Activated T-helper 9 cell treated with anti-CD3 and anti-CD28 coated beads, Interleukin-2, amount 50 U/mL, for 16 hours (primary cell): ENCODE results near the gene CSMD2.

ENCODE experiments used
- DNase-seq: peaks from one replicate; pipeline ENCODE4 v3.0.0-alpha.2; 2020; ENCODE audit warnings: low read depth

Gene CSMD2

DNA sequence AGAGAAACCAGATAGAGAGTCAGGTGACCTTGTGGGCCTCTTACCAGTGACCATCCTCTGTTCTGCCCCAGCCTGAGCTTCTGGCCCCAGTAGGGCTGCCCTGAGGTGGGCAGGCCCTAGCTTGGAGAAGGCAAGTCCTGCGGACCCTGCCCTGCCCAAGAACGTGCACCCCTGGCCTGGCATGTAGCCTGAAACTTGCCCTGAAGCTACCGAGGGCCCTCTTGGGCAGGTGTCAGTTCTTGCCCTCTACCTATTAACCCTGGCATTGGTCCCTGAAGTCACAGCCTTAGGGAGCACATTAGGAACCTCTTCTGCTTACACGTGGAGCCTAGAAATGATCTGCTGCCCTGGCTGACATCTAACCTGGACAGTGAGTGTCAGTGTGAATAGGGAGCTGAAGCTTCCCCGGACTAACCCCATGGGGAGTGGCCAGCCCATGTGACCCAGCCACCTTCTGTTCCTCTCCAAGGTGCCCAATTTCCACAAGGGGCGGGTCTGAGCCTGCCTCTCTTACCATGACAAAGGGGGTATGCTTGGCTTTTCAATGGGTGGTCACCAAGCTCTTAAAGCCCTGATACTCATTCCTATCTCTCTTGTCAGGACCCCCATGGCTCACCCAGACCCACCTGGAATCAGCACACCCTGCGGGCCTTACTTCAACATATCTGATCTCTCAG is 529.6 kb downstream of the CSMD2 start:
- no peak for DNase-seq

DNA sequence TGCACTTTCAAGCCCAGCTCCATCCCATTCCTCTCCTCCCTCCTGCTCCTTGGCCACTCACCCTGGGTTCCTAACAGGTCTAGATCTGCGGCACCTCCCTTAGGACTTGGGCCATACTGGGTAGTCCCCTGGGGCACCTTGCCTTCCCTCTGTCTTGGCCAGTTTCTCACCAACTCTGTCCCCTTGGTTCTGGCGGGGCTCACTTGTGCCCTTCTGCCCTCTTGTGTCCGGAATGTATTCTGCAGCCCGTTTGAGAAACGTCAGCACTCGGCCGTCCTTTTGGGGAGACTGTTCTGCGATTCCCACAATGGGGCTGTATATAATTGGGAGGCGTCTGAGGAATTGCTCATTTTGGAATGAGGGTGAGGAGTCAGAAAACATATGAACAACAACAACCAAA is 530.2 kb downstream of the CSMD2 start:
- DNase-seq: no peak

DNA sequence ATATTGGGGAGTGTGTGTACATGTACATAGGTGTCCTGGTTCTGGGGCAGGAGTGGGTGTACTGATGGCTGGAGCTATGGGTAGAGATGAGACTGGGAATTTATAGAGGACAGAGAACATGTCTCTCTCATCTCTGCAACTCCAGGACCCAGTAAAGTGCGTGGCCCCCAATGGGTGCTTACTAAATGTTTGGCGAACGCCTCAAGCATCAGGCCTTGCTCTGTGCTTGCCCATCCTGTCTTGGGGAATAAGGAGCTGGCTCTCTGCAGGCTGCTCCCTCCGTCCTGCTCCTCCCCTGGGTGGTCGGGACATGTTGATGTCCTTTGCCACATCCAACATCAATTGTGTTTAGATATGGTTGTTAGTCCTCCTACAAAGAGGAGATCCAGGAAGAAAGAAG is 530.9 kb downstream of the CSMD2 start:
- no peak for DNase-seq

DNA sequence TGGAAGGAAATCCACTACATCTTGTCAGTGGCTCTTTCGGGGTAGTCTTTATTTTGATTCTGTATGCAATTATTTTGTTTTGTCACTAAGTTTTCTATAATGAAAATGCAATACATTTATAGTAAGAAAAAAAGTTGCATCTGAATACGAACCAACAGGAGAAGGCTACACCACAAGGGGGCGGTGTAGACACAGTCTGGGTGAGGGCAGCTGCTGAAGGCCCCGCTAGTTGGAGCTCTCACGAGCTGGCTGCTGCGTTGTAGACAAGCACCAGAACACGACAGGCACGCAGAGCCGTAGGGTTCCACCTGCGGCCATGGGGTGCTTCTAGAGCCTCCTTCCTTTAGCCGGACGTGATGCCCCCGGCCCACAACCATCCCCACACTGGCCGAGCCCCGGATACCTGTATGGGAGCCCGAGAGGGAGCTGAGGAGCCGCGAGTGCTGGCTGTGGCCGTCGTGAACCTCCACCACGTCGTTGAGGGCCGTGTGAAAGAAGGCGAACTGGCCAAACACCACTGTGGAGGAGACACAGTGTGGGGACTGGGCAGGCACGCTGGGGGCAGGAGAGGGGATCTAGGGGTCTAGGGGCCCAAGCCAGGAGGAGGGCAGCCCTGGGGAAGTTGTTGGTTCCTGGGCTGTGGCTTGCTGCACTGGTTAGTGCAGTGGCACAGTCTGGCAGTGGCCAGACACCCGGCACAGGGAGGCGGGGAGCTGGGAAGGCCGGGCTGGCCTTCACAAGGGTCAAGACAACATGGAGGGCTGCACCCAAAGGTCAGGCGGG is 531.8 kb downstream of the CSMD2 start:
- DNase-seq: peak; percentile 64

DNA sequence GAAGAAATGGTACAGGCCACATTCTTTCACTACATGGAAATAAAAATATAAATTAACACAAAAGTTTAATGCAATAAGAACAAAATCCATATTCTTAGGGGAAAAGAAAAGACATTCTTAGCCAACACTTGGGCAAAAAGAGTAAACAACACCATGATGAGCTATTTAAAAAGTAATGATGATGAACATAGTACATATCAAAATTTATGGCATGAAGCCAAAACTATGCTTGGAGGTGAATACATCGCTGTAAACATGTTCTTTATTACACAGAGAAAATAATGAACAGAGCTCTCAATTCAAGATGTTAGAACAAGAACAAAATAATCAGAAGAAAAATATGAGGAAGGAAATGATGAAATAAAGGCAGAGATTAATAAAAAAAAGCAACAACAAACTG is 534.3 kb downstream of the CSMD2 start:
- DNase-seq: no peak

DNA sequence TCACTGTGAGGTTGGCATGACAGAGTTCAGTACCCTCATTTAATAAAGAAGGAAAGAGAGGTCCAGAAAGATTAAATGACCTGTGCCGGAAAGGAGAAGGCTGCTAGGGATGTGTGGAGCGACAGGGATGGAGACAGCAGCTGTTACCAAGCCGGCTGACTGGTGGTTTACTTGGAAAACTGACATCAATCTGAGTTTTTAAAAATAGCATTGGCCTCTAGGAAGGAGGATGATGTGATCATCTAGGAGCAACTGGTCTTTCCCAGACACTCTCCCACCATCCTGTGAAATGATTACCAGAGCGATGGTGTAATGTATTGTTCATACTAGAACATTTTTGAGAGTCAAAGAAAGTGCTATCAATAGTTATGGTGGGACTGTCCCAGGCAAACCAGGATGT is 538.2 kb downstream of the CSMD2 start:
- DNase-seq: no peak

DNA sequence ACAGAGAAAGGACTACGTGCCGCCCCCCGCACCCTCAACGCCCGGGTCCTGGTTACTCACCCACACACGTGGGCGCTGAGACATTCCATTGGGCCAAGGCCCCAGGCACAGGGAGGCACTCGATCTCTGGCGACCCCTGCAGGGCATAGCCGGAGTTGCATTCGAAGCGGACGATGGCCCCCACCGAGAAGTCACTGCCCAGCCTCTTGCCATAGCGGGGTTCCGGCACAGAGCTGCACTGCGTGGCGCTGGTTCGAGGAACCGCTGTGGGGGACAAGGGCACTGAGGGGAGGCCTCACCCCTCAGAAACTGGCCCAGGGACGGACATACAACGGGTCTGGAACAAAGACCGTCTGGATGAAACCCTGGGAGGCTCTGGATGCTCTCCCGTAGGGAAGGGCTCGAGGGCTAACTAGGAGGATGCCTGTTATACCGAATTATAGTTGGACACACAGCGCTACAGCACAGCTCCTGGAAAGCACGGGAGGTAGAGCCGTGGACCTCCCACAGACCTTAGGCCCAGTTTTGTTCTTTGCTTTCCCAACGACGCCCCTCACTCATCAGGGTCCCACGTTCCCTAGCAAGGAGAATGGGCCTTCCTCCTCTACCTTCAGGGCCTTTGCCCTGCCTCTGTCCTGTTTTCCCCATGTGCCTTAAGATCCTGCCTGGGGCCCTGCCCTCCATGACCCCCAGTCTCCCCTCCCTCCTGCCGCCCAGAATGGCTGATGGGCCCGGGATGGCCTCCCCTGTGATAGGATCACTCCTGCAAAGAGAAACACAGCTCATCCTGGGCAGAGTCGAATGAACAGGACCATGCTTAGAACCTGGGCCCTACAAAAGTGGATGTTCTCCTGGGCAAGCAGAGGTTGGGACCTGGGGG is 539.8 kb downstream of the CSMD2 start:
- DNase-seq: no peak

DNA sequence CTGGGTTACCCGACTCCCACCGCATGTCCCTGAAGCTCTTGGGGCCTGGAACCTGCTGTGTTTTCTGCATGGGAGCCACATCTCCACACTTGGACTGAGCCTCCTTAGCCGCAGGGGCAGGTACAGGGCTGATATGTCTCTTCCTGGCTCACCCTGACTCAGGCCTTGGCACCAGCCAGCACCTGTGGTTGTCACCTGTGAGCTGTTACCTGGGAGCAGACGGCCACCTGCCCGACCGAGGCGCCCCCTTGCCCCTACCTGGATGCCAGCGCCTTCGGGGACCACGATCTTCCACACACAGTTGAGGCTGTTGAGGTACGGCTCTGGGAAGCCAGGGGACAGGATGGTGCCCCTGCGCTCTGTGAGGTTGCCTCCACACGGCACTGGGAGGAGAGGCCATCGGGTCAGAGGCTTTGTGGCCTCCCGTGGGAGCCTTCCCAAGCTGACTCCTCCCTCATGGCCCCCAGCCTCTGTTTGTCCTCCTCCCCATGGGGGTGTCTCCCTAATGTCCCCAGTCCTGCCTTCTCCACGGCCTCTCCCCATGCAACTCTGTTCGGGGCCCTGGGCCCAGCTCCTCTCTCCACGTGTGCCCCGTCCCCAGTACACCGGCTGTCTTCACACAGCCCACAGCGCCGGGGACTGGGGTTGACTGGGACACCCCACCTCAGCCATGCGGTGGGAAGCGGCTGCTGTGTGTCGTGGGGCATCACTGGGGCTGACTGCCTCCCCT is 540.6 kb downstream of the CSMD2 start:
- no peak for DNase-seq

DNA sequence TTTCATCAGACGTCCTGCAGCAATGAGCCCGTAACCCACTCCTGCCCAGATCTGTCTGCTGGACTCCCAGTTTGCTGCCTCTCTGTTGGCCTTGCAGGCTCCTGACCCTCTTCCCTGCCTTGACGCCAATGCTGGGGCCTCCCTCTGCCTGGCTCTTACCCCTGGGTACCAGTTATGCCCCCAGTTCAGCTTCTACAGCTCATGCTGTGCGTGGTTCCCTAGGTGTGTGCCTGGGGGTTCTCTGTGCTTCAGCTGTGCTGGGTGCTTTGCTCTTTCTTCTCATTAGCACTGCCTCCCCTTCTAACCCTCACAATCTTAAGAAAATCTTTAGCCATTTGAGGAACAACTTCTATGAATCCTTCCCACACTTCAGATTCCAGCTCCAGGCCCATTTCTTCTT is 541.2 kb downstream of the CSMD2 start:
- DNase-seq: no peak

DNA sequence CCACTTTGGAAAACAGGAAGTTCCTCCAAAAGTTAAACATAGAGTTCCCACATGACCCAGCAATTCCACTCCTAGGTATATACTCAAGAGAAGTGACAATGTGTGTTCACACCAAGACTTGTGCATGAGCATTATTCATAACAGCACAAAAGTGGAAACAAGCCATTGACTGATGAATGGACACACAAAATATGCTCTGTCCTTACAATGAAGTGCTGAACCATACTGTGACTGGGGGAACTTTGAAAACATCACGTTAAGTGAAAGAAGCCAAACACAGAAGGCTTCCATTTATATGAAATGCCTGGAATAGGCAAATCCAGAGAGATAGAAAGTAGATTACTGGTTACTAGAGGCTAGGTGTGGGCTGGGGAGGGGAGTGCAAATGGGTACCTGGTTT is 542.3 kb downstream of the CSMD2 start:
- no peak for DNase-seq

DNA sequence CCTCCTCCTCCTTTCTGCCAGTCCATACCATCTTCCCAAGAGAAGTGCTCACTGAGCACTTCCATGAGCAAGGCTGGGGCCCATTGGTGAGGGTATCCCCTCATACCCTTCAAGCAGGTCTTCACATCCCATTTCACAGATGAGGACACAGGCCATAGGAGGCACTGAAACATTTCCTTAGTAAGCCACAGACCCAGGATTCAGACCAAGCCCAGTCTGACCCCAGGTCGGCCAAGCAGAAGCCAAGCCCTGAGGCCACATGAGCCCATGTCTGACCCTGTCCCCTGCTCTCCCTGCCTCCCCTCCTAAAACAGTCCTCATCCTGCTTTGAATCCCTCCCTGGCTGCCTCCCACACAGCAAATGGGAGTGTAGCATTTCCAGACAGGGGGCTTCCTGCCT is 546.4 kb downstream of the CSMD2 start:
- no peak for DNase-seq

DNA sequence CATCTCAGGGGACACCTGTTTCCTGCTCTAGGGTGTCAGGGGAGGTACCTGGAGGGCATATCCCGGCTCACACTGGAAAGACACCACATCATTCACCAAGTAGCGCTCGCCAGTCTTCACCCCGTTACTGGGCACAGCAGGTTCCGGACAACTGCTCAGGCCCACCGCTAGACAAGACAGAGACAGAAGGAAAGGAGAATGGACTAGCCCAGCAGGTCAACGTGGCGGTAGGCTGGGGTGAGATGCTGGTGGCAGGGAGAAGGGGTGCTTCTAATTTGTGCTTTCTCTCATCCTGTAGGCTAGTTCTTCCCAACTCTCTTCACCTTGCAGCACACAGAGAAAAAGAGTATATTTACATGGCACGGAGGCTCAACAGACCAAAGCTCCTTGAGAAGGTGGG is 547.6 kb downstream of the CSMD2 start:
- no peak for DNase-seq

DNA sequence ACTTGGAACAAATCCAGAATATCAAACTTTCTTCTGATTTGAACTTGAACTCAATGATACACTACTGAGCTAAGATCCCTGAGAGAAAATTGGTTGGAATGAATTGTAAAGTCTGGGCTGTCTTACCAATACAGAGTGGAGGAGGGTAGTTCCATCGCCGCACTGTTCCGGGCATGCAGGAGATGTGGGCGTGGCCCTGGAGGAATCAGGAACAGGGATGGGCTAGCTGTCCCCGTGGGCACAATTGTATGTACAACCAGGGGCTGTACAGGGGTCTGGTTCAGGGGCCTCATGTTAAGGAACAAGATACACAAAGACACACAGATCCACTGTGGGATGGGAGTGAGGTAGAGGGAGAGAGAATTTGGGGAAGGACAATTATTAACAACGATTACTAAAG is 548.2 kb downstream of the CSMD2 start:
- no peak for DNase-seq

DNA sequence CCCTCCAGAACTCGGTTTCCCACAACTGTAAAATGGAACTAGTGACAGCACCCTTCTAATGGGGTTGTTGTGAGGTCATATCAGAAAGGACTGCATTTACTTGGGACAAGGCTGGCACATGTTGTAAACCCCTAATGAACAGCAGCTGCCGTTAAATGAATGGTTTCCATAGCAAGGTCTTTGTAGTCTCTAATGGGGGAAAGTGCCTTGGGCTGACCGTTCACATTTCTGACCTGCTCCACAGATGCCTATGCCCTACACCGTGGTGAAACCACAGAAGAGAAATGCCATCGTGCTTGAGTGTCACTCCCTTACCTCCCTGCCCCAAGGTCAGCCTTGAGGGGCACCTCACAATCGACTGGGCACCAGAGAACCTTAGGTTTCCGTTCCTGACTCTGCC is 549.5 kb downstream of the CSMD2 start:
- DNase-seq: no peak

DNA sequence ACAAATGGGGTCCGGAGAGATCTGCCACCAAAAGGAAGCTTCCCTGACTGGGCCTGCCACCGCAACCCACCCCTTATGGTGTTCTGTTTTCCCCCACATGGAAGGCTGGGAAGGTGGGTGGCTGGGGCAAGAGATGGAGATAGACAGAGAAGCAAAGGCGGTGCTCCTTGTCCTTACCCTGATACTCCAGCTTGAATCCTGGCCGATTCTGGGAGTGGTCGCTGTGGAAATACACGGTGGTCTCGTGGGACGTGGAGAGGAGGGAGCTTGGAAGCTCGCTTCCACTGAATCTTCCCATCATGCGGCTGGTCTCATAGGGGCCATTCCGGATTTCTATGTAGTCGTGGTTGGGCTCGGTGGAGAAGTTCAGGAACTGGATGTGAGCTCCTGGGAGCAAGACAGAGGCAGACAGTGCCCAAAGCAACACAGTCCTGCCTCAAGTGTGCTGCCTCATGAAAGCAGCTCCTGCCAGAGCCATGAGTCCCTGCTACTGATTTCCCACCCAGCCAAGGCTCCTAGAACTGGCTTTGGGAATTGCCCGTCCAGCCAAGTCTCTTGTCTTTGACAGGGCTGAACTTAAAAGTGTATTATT is 554.1 kb downstream of the CSMD2 start:
- no peak for DNase-seq

DNA sequence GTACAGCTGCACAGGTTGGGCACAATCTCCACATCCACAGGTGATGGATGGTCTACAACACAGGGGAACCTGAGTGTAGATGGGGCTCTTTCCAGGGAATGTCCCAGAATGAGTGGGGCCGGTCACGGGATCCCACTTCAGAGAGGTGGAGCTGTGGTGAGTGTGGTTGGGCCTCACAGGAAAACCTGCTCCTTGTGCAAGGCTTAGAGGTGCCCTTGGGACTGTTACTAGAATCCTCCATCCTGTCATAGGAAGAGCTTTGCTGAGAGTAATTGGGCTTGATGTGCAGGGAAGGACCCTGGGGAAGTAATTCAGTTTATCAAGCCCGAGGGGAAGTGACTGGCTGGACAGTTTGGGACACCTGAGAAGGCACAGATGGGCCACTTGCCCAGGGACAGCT is 554.6 kb downstream of the CSMD2 start:
- no peak for DNase-seq

DNA sequence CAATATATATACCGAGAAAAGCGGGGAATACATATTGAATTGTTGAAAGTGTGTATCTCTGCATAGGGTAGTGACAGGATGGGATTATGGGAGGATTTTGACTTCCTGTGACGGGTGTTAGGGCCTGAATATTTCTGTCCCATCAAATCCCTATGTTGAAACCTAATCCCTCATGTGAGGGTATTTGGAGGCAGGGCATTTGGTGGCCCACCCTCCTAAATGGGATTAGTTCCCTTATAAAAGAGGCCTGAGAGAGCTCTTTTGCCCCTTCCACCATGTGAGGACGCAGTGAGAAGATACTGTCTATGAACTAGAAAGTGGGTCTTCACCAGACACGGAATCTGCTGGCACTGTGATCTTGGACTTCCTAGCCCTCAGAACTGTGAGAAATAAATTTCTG is 555.3 kb downstream of the CSMD2 start:
- DNase-seq: no peak

DNA sequence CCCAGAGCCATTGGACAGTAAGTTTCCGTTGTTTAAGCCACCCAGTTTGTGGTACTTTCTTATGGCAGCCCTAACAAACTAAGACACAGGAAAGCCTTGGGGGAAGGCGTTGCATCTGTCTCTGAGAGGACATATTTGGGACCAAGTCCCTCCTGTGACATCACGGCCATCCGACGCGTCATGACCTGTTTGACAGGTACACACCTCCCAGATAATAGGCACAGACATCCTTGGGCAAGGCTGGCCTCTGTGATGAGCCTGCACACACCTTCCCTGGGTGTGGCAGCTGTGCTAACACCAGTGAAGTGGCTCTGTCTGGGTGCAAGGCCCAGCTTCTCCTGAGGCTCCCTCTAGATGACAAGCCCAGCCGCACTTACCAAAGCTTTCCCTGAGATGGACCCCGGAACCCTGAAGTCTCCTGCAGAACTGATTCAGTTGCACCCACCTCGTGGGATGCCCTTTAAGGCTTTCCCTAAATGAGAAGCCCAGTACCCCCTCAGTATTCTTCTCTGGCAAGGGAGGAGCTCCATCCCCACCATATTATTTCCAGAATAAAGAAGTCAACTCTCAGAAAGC is 556.1 kb downstream of the CSMD2 start:
- DNase-seq: no peak

DNA sequence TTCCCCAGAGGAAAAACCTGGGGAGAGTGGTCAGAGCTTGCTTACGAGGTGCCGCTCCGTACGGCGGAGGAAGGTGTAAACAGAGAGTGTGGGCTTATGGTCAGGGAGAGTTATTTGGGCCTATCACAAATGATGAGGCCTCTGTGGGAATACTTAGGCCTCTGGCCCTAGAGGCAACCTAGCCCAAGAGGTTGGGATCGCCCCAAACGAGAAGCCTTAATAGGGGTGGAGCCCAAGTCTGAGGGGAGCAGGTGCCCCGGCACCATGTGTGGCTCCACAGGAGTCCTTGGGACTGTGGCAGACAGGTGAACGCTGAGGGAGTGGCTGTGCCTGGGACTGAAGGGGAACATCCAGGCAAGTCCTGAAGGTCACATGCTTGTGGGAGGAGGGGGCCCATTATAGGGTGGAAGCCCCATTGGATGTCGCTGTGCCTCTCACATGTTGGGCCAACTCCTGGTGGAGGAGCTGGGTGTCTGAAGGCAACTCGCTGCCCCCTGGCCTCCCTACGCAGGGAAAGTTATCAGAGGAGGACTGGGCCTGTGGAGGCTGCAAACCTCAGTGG is 557.5 kb downstream of the CSMD2 start:
- no peak for DNase-seq

DNA sequence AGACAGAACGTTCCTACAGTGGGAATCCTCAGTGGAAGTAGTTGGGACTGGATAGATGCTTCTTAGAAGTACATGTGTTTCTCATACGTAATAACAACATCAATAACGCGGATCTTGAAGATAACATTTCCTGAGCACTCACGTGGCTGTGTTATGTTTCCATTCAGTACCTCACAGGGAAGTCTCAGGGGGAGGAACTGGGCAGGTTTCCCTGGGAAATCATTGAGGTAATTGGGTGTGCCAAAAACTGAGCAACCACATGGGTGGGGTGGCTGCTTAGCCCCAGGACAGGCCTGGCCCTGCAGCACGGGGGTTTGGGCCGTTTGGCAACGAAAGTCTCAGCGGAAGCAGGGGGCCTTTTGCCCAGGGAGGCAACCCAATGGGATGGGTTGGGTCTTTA is 558.8 kb downstream of the CSMD2 start:
- no peak for DNase-seq

DNA sequence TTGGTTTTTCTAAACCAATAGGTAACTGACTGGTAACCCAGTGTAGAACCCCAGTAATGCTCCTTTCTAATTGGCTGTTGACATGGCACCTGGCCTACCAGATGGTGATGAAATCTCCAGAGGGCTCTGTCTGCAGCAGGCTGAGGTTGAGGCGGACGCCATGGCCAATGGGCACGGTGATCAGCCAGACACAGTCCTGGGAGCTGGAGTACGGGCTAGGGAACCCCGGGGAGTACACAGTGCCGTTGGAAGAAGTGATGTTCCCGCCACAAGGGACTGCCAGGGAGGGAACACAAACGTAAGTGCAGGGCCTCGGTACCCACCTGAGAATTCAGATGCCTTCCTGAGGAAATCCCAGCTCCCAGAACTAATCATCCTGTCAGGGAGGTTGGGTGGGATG is 562.8 kb downstream of the CSMD2 start:
- no peak for DNase-seq
